Skeletal muscle satellite cell (primary cell): Measurements from ENCODE around the gene DFFA. TPM values are rescaled to one million over a fixed set of nuclear protein-coding genes. Genes with fewer than 3 reads are reported as not detected.
A peak's percentile ranks its signal among the peaks of the same experiment; 100 is the strongest.

ENCODE experiments used
- H3K27me3 ChIP-seq: 2 replicates; pipeline ENCODE4 v1.7.0; 2013; ENCODE audit warnings: low read length; ENCODE audit not compliant: control insufficient read depth, insufficient read depth
- H3K36me3 ChIP-seq: 2 replicates; pipeline ENCODE4 v1.7.0; 2013; ENCODE audit warnings: mild to moderate bottlenecking, control low read depth, low read length; ENCODE audit not compliant: insufficient read depth
- H3K4me1 ChIP-seq: 2 replicates; pipeline ENCODE4 v1.7.0; 2013; ENCODE audit warnings: low read length; ENCODE audit not compliant: control insufficient read depth, insufficient read depth
- H3K4me2 ChIP-seq: 2 replicates; pipeline ENCODE4 v1.7.0; 2013; ENCODE audit warnings: mild to moderate bottlenecking, low read length
- H3K4me3 ChIP-seq: 2 replicates; pipeline ENCODE4 v1.7.0; 2013; ENCODE audit warnings: low read length
- H3K9ac ChIP-seq: 2 replicates; pipeline ENCODE4 v1.7.0; 2013; ENCODE audit warnings: mild to moderate bottlenecking, low read depth, low read length, moderate library complexity
- H3K9me3 ChIP-seq: replicated peaks from 2 replicates; pipeline ENCODE4 v1.7.0; 2013; ENCODE audit warnings: mild to moderate bottlenecking, control low read depth, low read length
- total RNA-seq: library from RNA; depleted of rRNA; stranded (reverse); fragments of >200 nt; gene quantifications from 2 replicates; pipeline ENCODE4 v1.2.3, GENCODE V29; 2012; rRNA removed

DFFA gene, protein sequence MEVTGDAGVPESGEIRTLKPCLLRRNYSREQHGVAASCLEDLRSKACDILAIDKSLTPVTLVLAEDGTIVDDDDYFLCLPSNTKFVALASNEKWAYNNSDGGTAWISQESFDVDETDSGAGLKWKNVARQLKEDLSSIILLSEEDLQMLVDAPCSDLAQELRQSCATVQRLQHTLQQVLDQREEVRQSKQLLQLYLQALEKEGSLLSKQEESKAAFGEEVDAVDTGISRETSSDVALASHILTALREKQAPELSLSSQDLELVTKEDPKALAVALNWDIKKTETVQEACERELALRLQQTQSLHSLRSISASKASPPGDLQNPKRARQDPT
- 34.0 and 36.5 TPM in 2 replicates for total RNA-seq

DNA sequence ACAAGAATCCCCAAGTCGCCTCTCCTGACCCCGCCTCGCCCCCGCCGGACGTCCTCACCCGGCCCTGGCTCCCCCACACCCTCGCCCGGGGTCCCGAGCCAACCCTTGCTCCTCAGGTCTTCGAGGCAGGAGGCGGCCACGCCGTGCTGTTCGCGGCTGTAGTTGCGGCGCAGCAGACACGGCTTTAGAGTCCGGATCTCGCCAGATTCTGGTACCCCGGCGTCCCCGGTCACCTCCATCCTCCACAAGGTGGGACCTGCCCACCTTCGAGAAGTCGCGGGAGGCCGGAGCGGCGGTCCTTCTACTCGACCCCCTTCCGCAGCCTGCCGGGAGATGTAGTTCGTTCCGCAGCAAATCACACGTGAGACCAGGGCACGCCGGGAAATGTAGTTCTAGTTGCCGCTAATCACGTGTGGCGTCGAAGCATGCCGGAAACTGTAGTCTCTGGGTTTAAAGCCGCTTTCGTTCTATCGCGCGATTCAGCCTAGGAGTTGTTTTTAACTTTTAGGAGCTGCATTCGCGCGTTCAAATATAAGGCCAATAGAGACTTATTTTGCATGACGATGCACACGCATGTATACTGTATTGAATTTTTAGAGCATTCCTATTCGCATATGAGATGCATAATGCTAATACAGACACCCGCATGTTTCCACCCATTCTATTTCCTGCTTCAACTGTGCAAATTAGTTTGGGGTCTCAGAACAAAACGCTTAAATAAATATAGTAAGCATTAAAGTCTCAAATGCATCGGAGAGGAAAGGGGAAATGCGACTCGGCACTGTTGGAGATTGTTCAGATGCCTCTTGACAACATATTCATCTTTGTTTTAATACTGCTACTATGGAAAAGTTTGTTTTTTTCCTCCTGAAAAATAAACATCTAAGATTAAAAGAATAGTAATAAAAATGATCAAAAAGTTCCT is at the start of gene DFFA:
Gene DFFA (minus strand): TSS at position 310 of the 925 bp plus-strand sequence. CDS start 71 bp downstream, at position 239.
- peaks cover 15% of the 10 kb centered on the region for H3K36me3 ChIP-seq
- peak within 1 kb of the TSS; percentile 80 for H3K9ac ChIP-seq
- H3K4me1 ChIP-seq, result peaks cover 18% of the 10 kb centered on the region
- peak within 1 kb of the TSS; percentile 99 for H3K4me2 ChIP-seq
- H3K4me3 ChIP-seq, result peak within 1 kb of the TSS; percentile 87
- H3K27me3 ChIP-seq, result no peaks in the 10 kb centered on the region
- no peaks in the 10 kb centered on the region for H3K9me3 ChIP-seq

DNA sequence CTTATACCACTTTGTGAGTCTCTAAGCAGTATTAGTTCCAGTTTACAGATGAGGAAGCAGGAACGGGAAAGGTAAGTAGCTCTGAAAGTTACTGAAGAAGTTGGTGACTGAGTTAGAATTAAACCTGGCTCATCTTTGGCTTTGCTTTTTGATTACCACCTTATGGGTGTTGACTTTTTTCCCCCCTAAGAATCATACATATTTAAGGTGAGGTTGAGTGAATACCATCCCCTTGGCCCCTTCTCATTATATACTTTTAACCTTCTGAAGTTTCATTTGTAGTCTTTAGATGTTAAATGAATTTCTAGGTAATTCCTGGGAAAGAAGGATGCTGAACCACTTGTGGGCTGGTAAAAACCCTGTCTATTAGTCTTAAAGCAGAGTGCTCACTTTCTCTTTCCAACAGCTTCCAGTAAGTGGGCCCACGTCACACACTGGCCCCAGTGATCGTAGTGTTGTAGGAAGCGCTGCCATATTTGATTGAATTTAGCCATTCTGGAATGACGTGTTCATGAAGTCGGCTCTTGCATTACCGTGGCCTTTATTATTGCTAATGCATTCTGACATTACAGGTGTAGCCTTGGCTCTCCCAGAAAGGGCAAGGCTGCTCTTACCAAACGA is 49.3 kb upstream of the DFFA start:
- no peaks in the 10 kb centered on the region for H3K36me3 ChIP-seq
- no peak overlapping the region for H3K4me2 ChIP-seq
- H3K9me3 ChIP-seq, result no peaks in the 10 kb centered on the region
- no peaks in the 10 kb centered on the region for H3K27me3 ChIP-seq
- no peak overlapping the region for H3K9ac ChIP-seq
- peaks cover 10% of the 10 kb centered on the region for H3K4me1 ChIP-seq
- H3K4me3 ChIP-seq, result no peak overlapping the region

GRCh38 chr1:10520952-10521351 is 48.6 kb upstream of the DFFA start:
- Histone ChIP-seq H3K9ac (no peak overlapping the region), H3K4me2 (no peak overlapping the region), H3K36me3 (no peaks in the 10 kb centered on the region), H3K9me3 (no peaks in the 10 kb centered on the region), H3K4me3 (no peak overlapping the region), H3K27me3 (no peaks in the 10 kb centered on the region), H3K4me1 (peaks cover 11% of the 10 kb centered on the region)

DNA sequence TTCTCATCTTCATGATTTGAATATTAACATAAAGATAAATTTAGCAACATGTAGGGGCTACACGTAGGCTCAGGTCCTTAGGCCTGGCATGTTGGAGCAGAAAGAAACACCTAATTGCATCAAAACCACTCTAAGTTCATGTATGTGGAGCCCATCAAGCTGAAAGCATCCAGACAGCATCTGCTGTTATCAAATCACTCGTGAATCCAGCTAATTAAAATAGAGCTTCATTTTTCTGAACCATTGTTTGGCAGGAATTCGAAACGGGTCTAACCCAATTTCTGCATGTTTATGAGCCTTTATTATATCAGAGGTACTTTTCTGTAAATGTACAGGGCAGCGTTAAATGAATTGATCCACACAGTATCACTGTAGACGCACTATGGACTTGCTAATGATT is 48.2 kb upstream of the DFFA start:
- Histone ChIP-seq H3K9ac (no peak overlapping the region), H3K4me3 (no peak overlapping the region), H3K4me1 (peaks cover 11% of the 10 kb centered on the region), H3K27me3 (no peaks in the 10 kb centered on the region), H3K4me2 (no peak overlapping the region), H3K9me3 (no peaks in the 10 kb centered on the region), H3K36me3 (no peaks in the 10 kb centered on the region)

DNA sequence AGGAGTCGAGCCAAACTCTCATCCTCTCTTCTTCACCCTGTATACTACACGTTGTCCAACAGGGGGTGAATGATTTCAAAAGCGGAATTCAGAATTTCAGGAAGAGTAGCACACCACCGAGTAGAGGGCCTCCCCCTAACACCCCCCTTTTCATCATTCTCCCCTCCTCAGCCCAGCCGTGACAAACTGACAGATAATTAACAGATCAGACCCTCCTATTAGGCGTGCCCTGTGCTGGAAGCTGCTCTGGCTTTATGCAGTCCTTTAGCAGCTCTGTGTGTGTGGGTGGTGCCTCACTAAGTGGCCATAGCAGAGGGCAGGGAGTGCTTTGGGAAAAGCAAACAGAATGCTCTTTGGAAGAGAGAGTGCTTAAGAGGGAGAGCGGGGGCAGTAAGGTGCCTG is 46.7 kb upstream of the DFFA start:
- Histone ChIP-seq H3K4me3 (no peak overlapping the region), H3K4me1 (peaks cover 11% of the 10 kb centered on the region), H3K36me3 (no peaks in the 10 kb centered on the region), H3K9me3 (no peaks in the 10 kb centered on the region), H3K9ac (no peak overlapping the region), H3K27me3 (no peaks in the 10 kb centered on the region), H3K4me2 (no peak overlapping the region)

GRCh38 chr1:10517677-10517982 is 45.3 kb upstream of the DFFA start:
- Histone ChIP-seq H3K4me3 (no peak overlapping the region), H3K4me2 (no peak overlapping the region), H3K4me1 (peaks cover 11% of the 10 kb centered on the region), H3K36me3 (no peaks in the 10 kb centered on the region), H3K9me3 (no peaks in the 10 kb centered on the region), H3K9ac (no peak overlapping the region), H3K27me3 (no peaks in the 10 kb centered on the region)

DNA sequence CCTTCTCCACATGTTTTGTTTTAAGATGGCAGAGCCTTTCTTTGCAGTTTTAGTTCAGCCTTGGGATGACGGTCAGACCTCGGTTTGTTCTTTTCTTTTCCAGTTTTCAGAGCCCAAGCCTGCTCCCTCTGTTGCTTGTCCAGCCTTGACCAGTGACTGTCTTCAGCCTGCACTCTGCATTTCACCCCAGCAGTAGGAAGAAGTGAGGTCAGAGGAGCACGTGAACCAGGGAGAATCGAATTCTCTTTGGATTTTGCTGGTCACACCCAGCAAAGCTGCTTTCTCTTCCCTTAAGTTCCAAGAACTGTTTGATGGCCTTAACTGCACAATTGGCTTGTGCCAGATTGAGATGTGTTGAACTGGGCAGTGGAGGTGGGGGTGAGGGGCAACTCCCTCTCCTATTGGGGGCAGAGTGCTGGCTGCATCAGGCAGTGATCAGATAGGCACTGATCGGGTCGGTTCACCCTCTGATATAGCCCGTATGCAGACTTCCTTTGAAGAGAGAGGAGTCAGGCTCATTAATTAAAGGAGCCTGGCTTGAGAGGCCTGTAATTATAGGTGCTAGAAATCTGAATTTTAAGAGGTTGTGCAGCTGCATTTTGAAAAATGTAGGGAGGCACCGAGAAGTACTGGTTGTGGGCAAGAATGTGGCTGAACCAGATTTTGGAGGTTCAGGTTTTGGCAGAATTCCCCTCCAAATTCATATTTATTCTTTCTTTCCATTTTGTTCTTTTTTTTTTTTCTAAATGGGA is 44.8 kb upstream of the DFFA start:
- no peak overlapping the region for H3K9ac ChIP-seq

GRCh38 chr1:10515976-10516750 is 43.8 kb upstream of the DFFA start:
- Histone ChIP-seq H3K9ac (no peak overlapping the region), H3K4me2 (no peak overlapping the region), H3K27me3 (no peaks in the 10 kb centered on the region), H3K4me1 (peaks cover 20% of the 10 kb centered on the region), H3K9me3 (no peaks in the 10 kb centered on the region), H3K36me3 (no peaks in the 10 kb centered on the region), H3K4me3 (no peak overlapping the region)

More for the DNA sequence above, 44.8 kb upstream of the DFFA start:
- no peak overlapping the region for H3K4me2 ChIP-seq
- H3K36me3 ChIP-seq, result no peaks in the 10 kb centered on the region
- H3K27me3 ChIP-seq, result no peaks in the 10 kb centered on the region
- H3K4me1 ChIP-seq, result peaks cover 11% of the 10 kb centered on the region
- no peaks in the 10 kb centered on the region for H3K9me3 ChIP-seq
- no peak overlapping the region for H3K4me3 ChIP-seq

DNA sequence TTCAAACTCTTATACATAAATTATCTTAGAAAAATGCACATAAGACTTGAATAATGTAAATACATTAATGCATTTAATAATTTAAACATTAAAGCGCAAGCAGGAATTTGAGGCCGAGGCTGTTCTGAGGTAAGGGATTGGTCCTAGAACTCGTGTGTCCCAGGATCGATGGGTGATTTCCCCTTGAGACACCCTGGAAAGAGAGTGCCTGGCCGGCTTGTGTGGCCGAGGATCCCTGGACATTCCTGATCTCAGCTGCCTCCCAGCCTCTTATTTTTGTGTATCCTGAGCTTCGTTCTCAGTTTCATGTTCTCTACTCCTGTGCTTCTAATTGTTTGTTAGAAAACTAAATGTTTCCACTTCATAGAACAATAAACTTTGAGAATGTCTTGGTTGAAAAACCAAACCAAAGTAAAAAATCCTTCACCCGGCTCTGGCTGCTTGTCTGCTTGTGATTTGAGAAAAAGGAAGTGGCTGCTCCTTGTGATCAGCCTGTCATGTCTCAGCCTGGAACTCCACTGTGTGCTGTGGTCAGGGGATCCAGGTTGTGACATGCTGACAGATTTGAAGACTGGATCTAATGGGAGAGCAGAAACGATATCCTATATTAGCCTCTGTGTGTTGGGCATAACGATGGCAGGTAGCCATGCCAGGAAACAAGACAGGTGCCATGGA is 43.1 kb upstream of the DFFA start:
- no peak overlapping the region for H3K4me3 ChIP-seq
- peaks cover 28% of the 10 kb centered on the region for H3K4me1 ChIP-seq
- no peaks in the 10 kb centered on the region for H3K9me3 ChIP-seq
- H3K27me3 ChIP-seq, result no peaks in the 10 kb centered on the region
- no peak overlapping the region for H3K9ac ChIP-seq
- no peaks in the 10 kb centered on the region for H3K36me3 ChIP-seq
- no peak overlapping the region for H3K4me2 ChIP-seq

- Histone ChIP-seq H3K27me3 (no peaks in the 10 kb centered on the region), H3K4me3 (no peak overlapping the region), H3K36me3 (no peaks in the 10 kb centered on the region), H3K4me1 (peaks cover 35% of the 10 kb centered on the region), H3K4me2 (no peak overlapping the region), H3K9ac (no peak overlapping the region), H3K9me3 (no peaks in the 10 kb centered on the region)
Observed at GRCh38 chr1:10514490-10515235, 42.3 kb upstream of the DFFA start.
